Body of pancreas (tissue), 4 donors: ENCODE results near the gene BMP7. TPM values are rescaled to one million over a fixed set of nuclear protein-coding genes. Genes with fewer than 3 reads are reported as not detected.

Experiments used
- ATAC-seq: fragments of 150-250 bp; one replicate; pipeline ENCODE4 v1.9.1; 2016
- DNase-seq, 4 donors: peaks; one replicate each; pipeline ENCODE4 v3.0.0-alpha.2; 2019
- H3K27ac ChIP-seq, 4 donors: fragments of 200-600 bp; sonication (generic); 1 replicate in 3 of 4; 2 replicates in 1 of 4; pipeline versions ENCODE4 v1.5.1 to v1.6.1; 2016 to 2019; ENCODE audit warnings: mild to moderate bottlenecking in 1 of 4, mixed read lengths in 1 of 4, moderate library complexity in 1 of 4
- H3K27me3 ChIP-seq, 2 donors: fragments of 200-600 bp; sonication (generic); one replicate each; pipeline ENCODE4 v1.6.0; 2016; ENCODE audit warnings: mild to moderate bottlenecking in 1 of 2
- H3K36me3 ChIP-seq, 2 donors: fragments of 200-600 bp; sonication (generic); replicated peaks in 1 of 2; 2 replicates each; pipeline ENCODE4 v1.5.1; 2016; ENCODE audit warnings: low read depth in 2 of 2; ENCODE audit not compliant: insufficient read depth in 1 of 2
- H3K4me1 ChIP-seq: fragments of 200-600 bp; sonication (generic); one replicate; pipeline ENCODE4 v1.6.0; 2016
- H3K4me3 ChIP-seq, 2 donors: fragments of 200-600 bp; sonication (generic); 1 replicate in 1 of 2; 2 replicates in 1 of 2; pipeline ENCODE4 v1.5.1; 2016 to 2019
- H3K9me3 ChIP-seq, 3 donors: fragments of 200-600 bp; sonication (generic); 1 replicate in 2 of 3; 2 replicates in 1 of 3; pipeline ENCODE4 v1.5.1; 2016
- CTCF ChIP-seq, 7 experiments: fragments of 450-650 bp in 4 of 7; fragments of 200-600 bp in 3 of 7; sonication (generic) in 3 of 7; IDR thresholded peaks; one replicate each; pipeline ENCODE4 v1.5.1; 2016 to 2019; ENCODE audit warnings: antibody characterized with exemption in 7 of 7
- POLR2A ChIP-seq, 3 donors: fragments of 450-650 bp; IDR thresholded peaks; one replicate each; pipeline ENCODE4 v1.6.1; 2016; ENCODE audit warnings: antibody characterized with exemption in 3 of 3, mild to moderate bottlenecking in 2 of 3
- WGBS, 2 donors: methylation state at CpG; one replicate each; pipeline ENCODE4 v1.1.5; 2017; 5-methylcytosine and 5-hydroxymethylcytosine counted together
- intact Hi-C: fragments of 100-400 bp; cut with DNase I; formaldehyde crosslinking; loops from one replicate; pipeline ENCODE4 v1.15.1; 2023
- total RNA-seq, 2 donors: library from RNA; depleted of rRNA; stranded (reverse); fragments of >200 nt; gene quantifications; one replicate each; pipeline ENCODE4 v1.1.0, GENCODE V29; 2016

BMP7 gene
- total RNA-seq, 2 donors from 2014 or later: 4.2 TPM; not detected in 1

- H3K4me3 ChIP-seq: no peak overlapping the region
- no peaks in the 10 kb centered on the region for H3K9me3 ChIP-seq
- TF ChIP-seq POLR2A (IDR thresholded peaks at IDR 0.05): no peak
- no peak for TF ChIP-seq CTCF (IDR thresholded peaks at IDR 0.05)
- DNase-seq: no peak
- H3K36me3 ChIP-seq: no peaks in the 10 kb centered on the region
- peaks cover 0 to 23% of the 10 kb centered on the region in 2 donors for H3K27me3 ChIP-seq
- WGBS, 2 donors: 76 to 88% methylated on average over 3 of the region's 3 CpGs
- no peak overlapping the region for H3K27ac ChIP-seq
- intact Hi-C loops: no loop called here
- ATAC-seq: no peak
- peaks cover 5% of the 10 kb centered on the region for H3K4me1 ChIP-seq
Measured at GRCh38 chr20:57256205-57256604, 10.2 kb downstream of the BMP7 start.

GRCh38 chr20:57255183-57255582, 11.3 kb downstream of the BMP7 start:
- ATAC-seq (no peak), DNase-seq (no peak)
- WGBS, 2 donors: 50 to 74% methylated on average over 1 of the region's 1 CpG
- Histone ChIP-seq H3K9me3 (no peaks in the 10 kb centered on the region), H3K4me1 (no peaks in the 10 kb centered on the region), H3K4me3 (no peak overlapping the region), H3K27ac (no peak overlapping the region), H3K27me3 (peaks cover 0 to 15% of the 10 kb centered on the region in 2 donors), H3K36me3 (no peaks in the 10 kb centered on the region)
- no peak for TF ChIP-seq CTCF (IDR thresholded peaks at IDR 0.05)
- TF ChIP-seq POLR2A (IDR thresholded peaks at IDR 0.05): no peak
- intact Hi-C loops: no loop called here

- TF ChIP-seq POLR2A (IDR thresholded peaks at IDR 0.05) (no peak), CTCF (IDR thresholded peaks at IDR 0.05) (no peak)
- WGBS, 2 donors: 50 to 51% methylated on average over 8 of the region's 8 CpGs
- no peak for DNase-seq
- Histone ChIP-seq H3K4me3 (no peak overlapping the region), H3K27me3 (no peaks in the 10 kb centered on the region), H3K27ac (no peak overlapping the region), H3K4me1 (no peaks in the 10 kb centered on the region), H3K36me3 (no peaks in the 10 kb centered on the region), H3K9me3 (no peaks in the 10 kb centered on the region)
- intact Hi-C loops: no loop called here
- ATAC-seq: no peak
Measured at GRCh38 chr20:57252559-57253162, 13.8 kb downstream of the BMP7 start.

GRCh38 chr20:57251949-57252348, 14.5 kb downstream of the BMP7 start:
- no peak for ATAC-seq
- WGBS, 2 donors: 77 to 78% methylated on average over 9 of the region's 9 CpGs
- no peaks in the 10 kb centered on the region for H3K9me3 ChIP-seq
- H3K27me3 ChIP-seq: no peaks in the 10 kb centered on the region
- H3K27ac ChIP-seq: no peak overlapping the region
- DNase-seq: no peak
- H3K4me3 ChIP-seq: no peak overlapping the region
- no peaks in the 10 kb centered on the region for H3K36me3 ChIP-seq
- intact Hi-C loops: no loop called here
- no peaks in the 10 kb centered on the region for H3K4me1 ChIP-seq
- TF ChIP-seq POLR2A (IDR thresholded peaks at IDR 0.05) (no peak), CTCF (IDR thresholded peaks at IDR 0.05) (no peak)

GRCh38 chr20:57251344-57251743, 15.1 kb downstream of the BMP7 start:
- no peaks in the 10 kb centered on the region for H3K27me3 ChIP-seq
- ATAC-seq: no peak
- no peaks in the 10 kb centered on the region for H3K9me3 ChIP-seq
- WGBS, 2 donors: 68 to 73% methylated on average over 6 to 7 of the region's 7 CpGs
- intact Hi-C loops: no loop called here
- no peak for TF ChIP-seq POLR2A (IDR thresholded peaks at IDR 0.05)
- no peak for TF ChIP-seq CTCF (IDR thresholded peaks at IDR 0.05)
- no peak overlapping the region for H3K27ac ChIP-seq
- no peaks in the 10 kb centered on the region for H3K4me1 ChIP-seq
- no peak overlapping the region for H3K4me3 ChIP-seq
- H3K36me3 ChIP-seq: no peaks in the 10 kb centered on the region
- DNase-seq: no peak
